Measurements from ENCODE around the gene PPP1R15B. TPM values are rescaled to one million over a fixed set of nuclear protein-coding genes. Genes with fewer than 3 reads are reported as not detected.

Gene PPP1R15B
- total and polyA plus RNA-seq, 2 of the 4 experiments (the other 2 are of a cell fraction), result 14.9 to 15.0 TPM

GRCh38 chr1:204408602-204409001 is 3.0 kb downstream of the PPP1R15B start:
- Histone ChIP-seq H3K18ac (ENCODE audit: low read depth, low read length) (no peak overlapping the region), H3K9me3 (ENCODE audit: control insufficient read depth, insufficient read depth, low read length) (no peaks in the 10 kb centered on the region), H3K4ac (ENCODE audit: low read depth, low read length) (no peak overlapping the region), H3K79me1 (ENCODE audit: low read depth in 1 of 2, low read length in 2 of 2) (peaks cover 0 to 27% of the 10 kb centered on the region in 2 experiments; a peak in 2 of 4 replicates), H2BK120ac (ENCODE audit: low read depth, low read length) (no peak overlapping the region), H3K14ac (replicated peaks; ENCODE audit: low read depth, low read length) (no peak overlapping the region), H4K20me1 (ENCODE audit: insufficient read depth, low read length) (peaks cover 78% of the 10 kb centered on the region), H2BK15ac (ENCODE audit: low read depth, low read length) (no peak overlapping the region), H4K8ac (ENCODE audit: low read depth in 2 of 2, low read length in 2 of 2) (no peak overlapping the region), H2AK9ac (replicated peaks; ENCODE audit: low read depth, low read length, poor library complexity) (no peak overlapping the region), H3K27me3 (ENCODE audit: control insufficient read depth, insufficient read depth, low read length) (no peaks in the 10 kb centered on the region), H2AK5ac (ENCODE audit: low read depth, low read length) (no peak overlapping the region), H2BK5ac (ENCODE audit: low read depth, low read length, poor library complexity, severe bottlenecking) (no peak overlapping the region), H3K23ac (ENCODE audit: low read depth, low read length) (peak overlapping the region; percentile 21; the same call in 1 of the 2 replicates), H3K9ac (ENCODE audit: low read depth, low read length) (peak overlapping the region; percentile 98; the same call in 1 of the 2 replicates), H3K4me2 (ENCODE audit: low read depth, low read length) (peak overlapping the region; percentile 94), H2AFZ (replicated peaks; ENCODE audit: low read length, poor library complexity) (no peak overlapping the region), H3K4me3 (ENCODE audit: insufficient read depth, low read depth, low read length) (peak overlapping the region; percentile 85), H3K4me1 (ENCODE audit: control insufficient read depth, insufficient read depth, low read length) (no peaks in the 10 kb centered on the region), H3K9me1 (ENCODE audit: insufficient read depth, low read length) (no peaks in the 10 kb centered on the region), H2BK20ac (ENCODE audit: low read depth, low read length) (no peak overlapping the region), H3K36me3 (ENCODE audit: control insufficient read depth, insufficient read depth, low read length) (peaks cover 9% of the 10 kb centered on the region), H3K56ac (ENCODE audit: extremely low read depth, insufficient read depth, low read length) (no peak overlapping the region), H4K5ac (ENCODE audit: low read depth, low read length) (no peak overlapping the region), H3K27ac (ENCODE audit: insufficient read depth, low read length) (no peak overlapping the region), H4K91ac (ENCODE audit: insufficient read depth, low read depth, low read length) (no peak overlapping the region)
- ChIA-PET POLR2A (ENCODE audit: unreplicated experiment) (no interaction called here), CTCF (interaction anchor here (1.5 kb wide), 1 partner anchor 94 kb away, joined by 5 read pairs; no protein-coding TSS in a partner anchor)
- dilution Hi-C loops (cut with HindIII; ENCODE audit: low sequenced_read_pairs, unreplicated experiment), result no loop called here
- in situ Hi-C loops (cut with MboI; ENCODE audit: low sequenced_read_pairs), result no loop called here
- TF ChIP-seq FOS (IDR thresholded peaks at IDR 0.05; ENCODE audit: low read depth, low read length) (no peak), MAFK (IDR thresholded peaks at IDR 0.05; ENCODE audit: low read depth, low read length) (no peak), RCOR1 (IDR thresholded peaks at IDR 0.05; ENCODE audit: insufficient replicate concordance, low read length) (no peak), MAZ (IDR thresholded peaks at IDR 0.05; ENCODE audit: borderline replicate concordance, low read depth, low read length) (no peak), MXI1 (IDR thresholded peaks at IDR 0.05; ENCODE audit: borderline replicate concordance, low read depth, low read length) (no peak), RAD21 (IDR thresholded peaks at IDR 0.05; ENCODE audit: low read length) (no peak), SMC3 (IDR thresholded peaks at IDR 0.05; ENCODE audit: low read depth, low read length) (no peak), POLR2A (IDR thresholded peaks at IDR 0.05; ENCODE audit: low read depth, low read length) (no peak; the same call in 1 of the 2 replicates), RFX5 (IDR thresholded peaks at IDR 0.05; ENCODE audit: low read depth, low read length) (no peak), CEBPB (IDR thresholded peaks at IDR 0.05; ENCODE audit: low read depth, low read length) (no peak), NFE2L2 (IDR thresholded peaks at IDR 0.05; ENCODE audit: low read depth, low read length) (no peak), CHD1 (IDR thresholded peaks at IDR 0.05; ENCODE audit: low read depth, low read length) (no peak)
- TF ChIP-seq, protein P1, sequence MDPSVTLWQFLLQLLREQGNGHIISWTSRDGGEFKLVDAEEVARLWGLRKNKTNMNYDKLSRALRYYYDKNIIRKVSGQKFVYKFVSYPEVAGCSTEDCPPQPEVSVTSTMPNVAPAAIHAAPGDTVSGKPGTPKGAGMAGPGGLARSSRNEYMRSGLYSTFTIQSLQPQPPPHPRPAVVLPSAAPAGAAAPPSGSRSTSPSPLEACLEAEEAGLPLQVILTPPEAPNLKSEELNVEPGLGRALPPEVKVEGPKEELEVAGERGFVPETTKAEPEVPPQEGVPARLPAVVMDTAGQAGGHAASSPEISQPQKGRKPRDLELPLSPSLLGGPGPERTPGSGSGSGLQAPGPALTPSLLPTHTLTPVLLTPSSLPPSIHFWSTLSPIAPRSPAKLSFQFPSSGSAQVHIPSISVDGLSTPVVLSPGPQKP (IDR thresholded peaks at IDR 0.05; ENCODE audit: borderline replicate concordance, low read depth, low read length), result no peak
- TF ChIP-seq, protein P2, sequence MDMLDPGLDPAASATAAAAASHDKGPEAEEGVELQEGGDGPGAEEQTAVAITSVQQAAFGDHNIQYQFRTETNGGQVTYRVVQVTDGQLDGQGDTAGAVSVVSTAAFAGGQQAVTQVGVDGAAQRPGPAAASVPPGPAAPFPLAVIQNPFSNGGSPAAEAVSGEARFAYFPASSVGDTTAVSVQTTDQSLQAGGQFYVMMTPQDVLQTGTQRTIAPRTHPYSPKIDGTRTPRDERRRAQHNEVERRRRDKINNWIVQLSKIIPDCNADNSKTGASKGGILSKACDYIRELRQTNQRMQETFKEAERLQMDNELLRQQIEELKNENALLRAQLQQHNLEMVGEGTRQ (IDR thresholded peaks at IDR 0.05; ENCODE audit: low read depth, low read length), result no peak
- TF ChIP-seq, protein P3, sequence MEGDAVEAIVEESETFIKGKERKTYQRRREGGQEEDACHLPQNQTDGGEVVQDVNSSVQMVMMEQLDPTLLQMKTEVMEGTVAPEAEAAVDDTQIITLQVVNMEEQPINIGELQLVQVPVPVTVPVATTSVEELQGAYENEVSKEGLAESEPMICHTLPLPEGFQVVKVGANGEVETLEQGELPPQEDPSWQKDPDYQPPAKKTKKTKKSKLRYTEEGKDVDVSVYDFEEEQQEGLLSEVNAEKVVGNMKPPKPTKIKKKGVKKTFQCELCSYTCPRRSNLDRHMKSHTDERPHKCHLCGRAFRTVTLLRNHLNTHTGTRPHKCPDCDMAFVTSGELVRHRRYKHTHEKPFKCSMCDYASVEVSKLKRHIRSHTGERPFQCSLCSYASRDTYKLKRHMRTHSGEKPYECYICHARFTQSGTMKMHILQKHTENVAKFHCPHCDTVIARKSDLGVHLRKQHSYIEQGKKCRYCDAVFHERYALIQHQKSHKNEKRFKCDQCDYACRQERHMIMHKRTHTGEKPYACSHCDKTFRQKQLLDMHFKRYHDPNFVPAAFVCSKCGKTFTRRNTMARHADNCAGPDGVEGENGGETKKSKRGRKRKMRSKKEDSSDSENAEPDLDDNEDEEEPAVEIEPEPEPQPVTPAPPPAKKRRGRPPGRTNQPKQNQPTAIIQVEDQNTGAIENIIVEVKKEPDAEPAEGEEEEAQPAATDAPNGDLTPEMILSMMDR (conservative IDR thresholded peaks at IDR 0.05; ENCODE audit: low read depth, low read length), result no peak
- ATAC-seq (ENCODE audit: low read depth) (no peak), DNase-seq (no peak)
- BruUV-seq (replicated peaks), result no TSS peak
- intact Hi-C loops (cut with micrococcal nuclease), result loop anchor here (1.0 kb wide), 2 partner anchors 38 to 95 kb away; no protein-coding TSS in a partner anchor
- WGBS, 2 experiments (ENCODE audit: extremely low coverage in 2 of 2, insufficient read length in 1 of 2), result no CpG with 5 or more reads among the region's 1 CpG
